ENCODE measurements around the gene CDK14.

Gene CDK14

DNA sequence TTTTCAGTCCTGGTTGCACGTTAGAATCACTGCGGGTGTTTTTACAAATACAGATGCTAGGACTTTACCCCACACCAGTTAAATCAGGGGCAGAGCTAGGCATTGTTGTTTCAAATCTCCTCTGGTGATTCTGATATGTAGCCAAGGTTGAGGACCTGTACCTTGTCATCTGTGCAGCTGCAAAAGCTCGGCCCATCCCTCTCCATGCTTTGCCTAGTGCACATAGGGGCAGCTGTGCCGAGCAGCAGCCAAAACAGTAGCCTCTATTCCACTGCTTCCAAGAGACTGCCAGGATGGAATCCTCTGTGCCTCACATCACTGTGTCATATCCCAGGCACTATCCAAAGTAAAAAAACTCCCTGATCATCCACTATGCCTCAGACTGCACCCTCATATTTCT is 181.3 kb downstream of the CDK14 start:
- H3K36me3 ChIP-seq (ENCODE audit: insufficient read depth, low read length) = no peaks in the 10 kb centered on the region
- no peak overlapping the region for H3K4me3 ChIP-seq (ENCODE audit: low read depth in 1 of 2, low read length in 2 of 2)
- H3K4me2 ChIP-seq (ENCODE audit: insufficient read depth, low read length) = no peak overlapping the region
- TF ChIP-seq EZH2 (IDR thresholded peaks at IDR 0.05; ENCODE audit: borderline replicate concordance, low read depth, low read length, severe bottlenecking) = no peak
- TF ChIP-seq, protein P1, sequence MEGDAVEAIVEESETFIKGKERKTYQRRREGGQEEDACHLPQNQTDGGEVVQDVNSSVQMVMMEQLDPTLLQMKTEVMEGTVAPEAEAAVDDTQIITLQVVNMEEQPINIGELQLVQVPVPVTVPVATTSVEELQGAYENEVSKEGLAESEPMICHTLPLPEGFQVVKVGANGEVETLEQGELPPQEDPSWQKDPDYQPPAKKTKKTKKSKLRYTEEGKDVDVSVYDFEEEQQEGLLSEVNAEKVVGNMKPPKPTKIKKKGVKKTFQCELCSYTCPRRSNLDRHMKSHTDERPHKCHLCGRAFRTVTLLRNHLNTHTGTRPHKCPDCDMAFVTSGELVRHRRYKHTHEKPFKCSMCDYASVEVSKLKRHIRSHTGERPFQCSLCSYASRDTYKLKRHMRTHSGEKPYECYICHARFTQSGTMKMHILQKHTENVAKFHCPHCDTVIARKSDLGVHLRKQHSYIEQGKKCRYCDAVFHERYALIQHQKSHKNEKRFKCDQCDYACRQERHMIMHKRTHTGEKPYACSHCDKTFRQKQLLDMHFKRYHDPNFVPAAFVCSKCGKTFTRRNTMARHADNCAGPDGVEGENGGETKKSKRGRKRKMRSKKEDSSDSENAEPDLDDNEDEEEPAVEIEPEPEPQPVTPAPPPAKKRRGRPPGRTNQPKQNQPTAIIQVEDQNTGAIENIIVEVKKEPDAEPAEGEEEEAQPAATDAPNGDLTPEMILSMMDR (IDR thresholded peaks at IDR 0.05; ENCODE audit: borderline replicate concordance, extremely low read depth, low read length, poor library complexity, severe bottlenecking) = no peak
- DNase-seq (no peak), ATAC-seq (ENCODE audit: insufficient read depth, low read depth) (no peak)
- no peak overlapping the region for H3K27ac ChIP-seq (ENCODE audit: low read length)
- H3K9me3 ChIP-seq (ENCODE audit: insufficient read depth, low read length, severe bottlenecking) = no peaks in the 10 kb centered on the region
- H3K9ac ChIP-seq (ENCODE audit: low read depth, low read length) = no peak overlapping the region
- H3K4me1 ChIP-seq (ENCODE audit: insufficient read depth, low read length) = no peaks in the 10 kb centered on the region
- no peak overlapping the region for H2AFZ ChIP-seq (ENCODE audit: low read depth, low read length)
- no peaks in the 10 kb centered on the region for H3K79me2 ChIP-seq (ENCODE audit: insufficient read depth, low read length)
- H3K27me3 ChIP-seq (ENCODE audit: insufficient read depth, low read length, poor library complexity) = no peaks in the 10 kb centered on the region
- H4K20me1 ChIP-seq (ENCODE audit: insufficient read depth, low read length) = no peaks in the 10 kb centered on the region

DNA sequence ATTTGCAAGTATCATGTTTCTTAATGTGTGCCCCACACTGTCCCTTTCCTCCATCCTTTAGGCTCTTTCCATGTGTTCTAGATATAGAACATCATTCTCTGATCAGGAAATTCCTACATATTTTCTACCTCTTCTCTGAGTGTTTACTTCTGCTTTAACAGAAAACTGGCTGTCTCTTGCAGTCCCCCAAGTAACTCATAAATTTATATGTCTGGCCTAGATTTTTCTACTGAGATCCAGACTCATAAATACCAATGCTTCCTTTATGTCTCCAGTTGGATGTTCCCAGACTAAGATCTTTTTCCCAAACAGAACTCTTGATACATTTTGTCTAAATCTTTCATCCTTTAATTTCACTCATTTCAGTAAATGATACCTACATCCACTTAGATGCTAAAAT is 181.8 kb downstream of the CDK14 start:
- Histone ChIP-seq H3K9ac (ENCODE audit: low read depth, low read length) (no peak overlapping the region), H3K79me2 (ENCODE audit: insufficient read depth, low read length) (no peaks in the 10 kb centered on the region), H4K20me1 (ENCODE audit: insufficient read depth, low read length) (no peaks in the 10 kb centered on the region), H3K4me1 (ENCODE audit: insufficient read depth, low read length) (no peaks in the 10 kb centered on the region), H3K9me3 (ENCODE audit: insufficient read depth, low read length, severe bottlenecking) (no peaks in the 10 kb centered on the region), H3K36me3 (ENCODE audit: insufficient read depth, low read length) (no peaks in the 10 kb centered on the region), H3K4me2 (ENCODE audit: insufficient read depth, low read length) (no peak overlapping the region), H3K27ac (ENCODE audit: low read length) (no peak overlapping the region), H3K27me3 (ENCODE audit: insufficient read depth, low read length, poor library complexity) (no peaks in the 10 kb centered on the region), H3K4me3 (ENCODE audit: low read depth in 1 of 2, low read length in 2 of 2) (no peak overlapping the region), H2AFZ (ENCODE audit: low read depth, low read length) (no peak overlapping the region)
- no peak for TF ChIP-seq EZH2 (IDR thresholded peaks at IDR 0.05; ENCODE audit: borderline replicate concordance, low read depth, low read length, severe bottlenecking)
- TF ChIP-seq, protein P1 (IDR thresholded peaks at IDR 0.05; ENCODE audit: borderline replicate concordance, extremely low read depth, low read length, poor library complexity, severe bottlenecking) = no peak
- DNase-seq (no peak), ATAC-seq (ENCODE audit: insufficient read depth, low read depth) (no peak)

DNA sequence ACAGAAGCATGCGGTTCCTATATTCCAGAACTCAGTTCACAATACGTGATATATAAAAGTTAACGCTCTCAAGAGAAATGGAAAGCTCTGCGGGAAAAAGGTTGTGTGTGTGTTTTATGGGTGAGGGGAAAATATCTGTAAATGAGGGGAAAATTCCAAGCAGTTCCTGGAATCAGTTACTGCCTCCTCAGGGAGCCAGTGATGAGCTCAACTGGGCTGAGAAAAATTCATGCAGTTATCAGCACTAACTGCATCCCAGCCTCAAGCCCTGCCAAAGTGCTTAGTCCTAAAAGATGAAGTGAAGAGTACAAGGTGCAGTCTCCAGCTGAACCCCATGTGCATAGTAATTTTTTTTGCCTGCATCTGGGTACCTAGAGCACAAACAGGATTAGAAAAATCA is 191.9 kb downstream of the CDK14 start:
- Histone ChIP-seq H3K9me3 (ENCODE audit: insufficient read depth, low read length, severe bottlenecking) (peaks cover 2% of the 10 kb centered on the region), H3K36me3 (ENCODE audit: insufficient read depth, low read length) (no peaks in the 10 kb centered on the region), H3K27ac (ENCODE audit: low read length) (no peak overlapping the region), H3K4me3 (ENCODE audit: low read depth in 1 of 2, low read length in 2 of 2) (no peak overlapping the region), H4K20me1 (ENCODE audit: insufficient read depth, low read length) (no peaks in the 10 kb centered on the region), H2AFZ (ENCODE audit: low read depth, low read length) (no peak overlapping the region), H3K4me2 (ENCODE audit: insufficient read depth, low read length) (no peak overlapping the region), H3K9ac (ENCODE audit: low read depth, low read length) (no peak overlapping the region), H3K4me1 (ENCODE audit: insufficient read depth, low read length) (no peaks in the 10 kb centered on the region), H3K27me3 (ENCODE audit: insufficient read depth, low read length, poor library complexity) (no peaks in the 10 kb centered on the region), H3K79me2 (ENCODE audit: insufficient read depth, low read length) (no peaks in the 10 kb centered on the region)
- DNase-seq = no peak
- ATAC-seq (ENCODE audit: insufficient read depth, low read depth) = no peak
- no peak for TF ChIP-seq EZH2 (IDR thresholded peaks at IDR 0.05; ENCODE audit: borderline replicate concordance, low read depth, low read length, severe bottlenecking)
- TF ChIP-seq, protein P1 (IDR thresholded peaks at IDR 0.05; ENCODE audit: borderline replicate concordance, extremely low read depth, low read length, poor library complexity, severe bottlenecking) = no peak

DNA sequence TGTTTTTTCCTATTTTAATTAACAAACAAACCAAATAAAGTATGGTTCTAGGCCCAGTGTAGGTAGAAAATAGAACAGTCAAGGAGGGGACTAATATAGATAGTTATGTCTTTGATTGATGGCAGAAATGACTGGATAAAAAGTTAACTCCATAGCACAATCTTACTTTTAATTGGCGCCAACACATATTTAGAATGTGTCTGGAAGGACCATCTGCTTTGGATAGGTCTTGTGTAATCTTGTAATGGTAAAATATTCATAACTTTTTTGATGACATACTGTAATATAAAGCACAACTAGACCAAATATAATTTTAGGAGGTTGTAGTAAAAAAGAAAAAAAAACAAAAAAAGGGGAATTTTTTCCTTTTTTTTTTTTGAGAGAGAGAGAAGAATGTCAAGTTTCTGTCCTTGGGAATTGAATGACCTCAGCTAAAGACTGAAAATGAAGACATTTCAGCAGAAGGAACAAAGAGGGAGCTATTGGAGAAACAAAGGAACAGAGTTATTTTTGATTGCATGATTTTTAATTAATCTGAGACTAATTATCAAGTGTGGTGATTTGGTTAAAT is 193.7 kb downstream of the CDK14 start:
- Histone ChIP-seq H3K27me3 (ENCODE audit: insufficient read depth, low read length, poor library complexity) (no peaks in the 10 kb centered on the region), H3K4me2 (ENCODE audit: insufficient read depth, low read length) (no peak overlapping the region), H3K27ac (ENCODE audit: low read length) (no peak overlapping the region), H3K9me3 (ENCODE audit: insufficient read depth, low read length, severe bottlenecking) (peaks cover 4% of the 10 kb centered on the region), H4K20me1 (ENCODE audit: insufficient read depth, low read length) (no peaks in the 10 kb centered on the region), H3K36me3 (ENCODE audit: insufficient read depth, low read length) (no peaks in the 10 kb centered on the region), H2AFZ (ENCODE audit: low read depth, low read length) (no peak overlapping the region), H3K9ac (ENCODE audit: low read depth, low read length) (no peak overlapping the region), H3K79me2 (ENCODE audit: insufficient read depth, low read length) (no peaks in the 10 kb centered on the region), H3K4me1 (ENCODE audit: insufficient read depth, low read length) (no peaks in the 10 kb centered on the region), H3K4me3 (ENCODE audit: low read depth in 1 of 2, low read length in 2 of 2) (no peak overlapping the region)
- DNase-seq = no peak
- no peak for TF ChIP-seq EZH2 (IDR thresholded peaks at IDR 0.05; ENCODE audit: borderline replicate concordance, low read depth, low read length, severe bottlenecking)
- TF ChIP-seq, protein P1 (IDR thresholded peaks at IDR 0.05; ENCODE audit: borderline replicate concordance, extremely low read depth, low read length, poor library complexity, severe bottlenecking) = no peak
- no peak for ATAC-seq (ENCODE audit: insufficient read depth, low read depth)

All from DND-41 (cell line).